Endothelial cell (in vitro differentiated cells): ENCODE results near the gene ZAP70. TPM values are rescaled to one million over a fixed set of nuclear protein-coding genes. Genes with fewer than 3 reads are reported as not detected.

ENCODE experiments used
- DNase-seq: peaks from one replicate; pipeline ENCODE4 v3.0.0; 2021; ENCODE audit warnings: low spot score
- H3K27ac Mint-ChIP-seq: one replicate; pipeline ENCODE4 v1.8.0; 2021; ENCODE audit warnings: mixed read lengths, inconsistent platforms; ENCODE audit not compliant: unreplicated experiment
- H3K27me3 Mint-ChIP-seq: one replicate; pipeline ENCODE4 v1.8.0; 2021; ENCODE audit warnings: mild to moderate bottlenecking, moderate library complexity, mixed read lengths, inconsistent platforms; ENCODE audit not compliant: unreplicated experiment
- H3K36me3 Mint-ChIP-seq: one replicate; pipeline ENCODE4 v1.8.0; 2021; ENCODE audit warnings: mild to moderate bottlenecking, low read depth, mixed read lengths, inconsistent platforms; ENCODE audit not compliant: unreplicated experiment
- H3K4me1 Mint-ChIP-seq: one replicate; pipeline ENCODE4 v1.8.0; 2021; ENCODE audit warnings: mild to moderate bottlenecking, mixed read lengths, inconsistent platforms; ENCODE audit not compliant: unreplicated experiment
- H3K4me3 Mint-ChIP-seq: one replicate; pipeline ENCODE4 v1.8.0; 2021; ENCODE audit warnings: mild to moderate bottlenecking, mixed read lengths, inconsistent platforms; ENCODE audit not compliant: unreplicated experiment
- H3K9me3 Mint-ChIP-seq: one replicate; pipeline ENCODE4 v1.8.0; 2021; ENCODE audit warnings: mixed read lengths, inconsistent platforms; ENCODE audit not compliant: unreplicated experiment
- CTCF ChIP-seq: fragments of 200-600 bp; sonication (generic); IDR thresholded peaks from one replicate; pipeline ENCODE4 v1.5.0; 2021; ENCODE audit warnings: antibody characterized with exemption; ENCODE audit not compliant: unreplicated experiment
- total RNA-seq: library from RNA; stranded (reverse); fragmentation: NEBNext Ultra II Directional; extraction: Animal tissue kit (Norgen Biotek cat#: 25700); gene quantifications from one replicate; pipeline ENCODE4 v1.2.1, GENCODE V29; 2021; ENCODE audit not compliant: unreplicated experiment

The ZAP70 gene
- total RNA-seq, 1 donor from 2014 or later = 93.4 TPM

GRCh38 chr2:97769711-97770110 is 56.3 kb downstream of the ZAP70 start:
- Mint-ChIP-seq H3K27ac (no peak overlapping the region), H3K36me3 (peaks cover 27% of the 10 kb centered on the region), H3K4me1 (peaks cover 7% of the 10 kb centered on the region), H3K4me3 (no peak overlapping the region), H3K27me3 (no peaks in the 10 kb centered on the region), H3K9me3 (no peaks in the 10 kb centered on the region)
- TF ChIP-seq CTCF = no peak
- no peak for DNase-seq

GRCh38 chr2:97770445-97770844 is 57.1 kb downstream of the ZAP70 start:
- TF ChIP-seq CTCF = no peak
- H3K4me1 Mint-ChIP-seq = peaks cover 7% of the 10 kb centered on the region
- no peak for DNase-seq
- H3K27ac Mint-ChIP-seq = no peak overlapping the region
- peaks cover 24% of the 10 kb centered on the region for H3K36me3 Mint-ChIP-seq
- H3K27me3 Mint-ChIP-seq = no peaks in the 10 kb centered on the region
- H3K4me3 Mint-ChIP-seq = no peak overlapping the region
- no peaks in the 10 kb centered on the region for H3K9me3 Mint-ChIP-seq

- DNase-seq = peak; percentile 68
- Mint-ChIP-seq H3K4me1 (peaks cover 7% of the 10 kb centered on the region), H3K4me3 (no peak overlapping the region), H3K36me3 (peaks cover 30% of the 10 kb centered on the region), H3K9me3 (no peaks in the 10 kb centered on the region), H3K27me3 (peaks cover 3% of the 10 kb centered on the region), H3K27ac (peak overlapping the region; percentile 8)
- TF ChIP-seq CTCF = peak; percentile 46
These were observed 61.0 kb downstream of the ZAP70 start for GRCh38 chr2:97774425-97774824.

- no peak for DNase-seq
- Mint-ChIP-seq H3K27ac (no peak overlapping the region), H3K4me3 (no peak overlapping the region), H3K36me3 (peaks cover 30% of the 10 kb centered on the region), H3K27me3 (peaks cover 3% of the 10 kb centered on the region), H3K9me3 (no peaks in the 10 kb centered on the region), H3K4me1 (peaks cover 7% of the 10 kb centered on the region)
- no peak for TF ChIP-seq CTCF
These were observed 61.7 kb downstream of the ZAP70 start for GRCh38 chr2:97775074-97775473.

- H3K27ac Mint-ChIP-seq = no peak overlapping the region
- peaks cover 6% of the 10 kb centered on the region for H3K4me1 Mint-ChIP-seq
- no peaks in the 10 kb centered on the region for H3K9me3 Mint-ChIP-seq
- H3K27me3 Mint-ChIP-seq = peaks cover 3% of the 10 kb centered on the region
- H3K4me3 Mint-ChIP-seq = no peak overlapping the region
- H3K36me3 Mint-ChIP-seq = peaks cover 20% of the 10 kb centered on the region
- DNase-seq = no peak
- TF ChIP-seq CTCF = no peak
These were observed 65.8 kb downstream of the ZAP70 start for GRCh38 chr2:97779141-97779540.
